Measurements from ENCODE around the gene ALDH1B1. TPM values are rescaled to one million over a fixed set of nuclear protein-coding genes. Genes with fewer than 3 reads are reported as not detected.
A peak's percentile ranks its signal among the peaks of the same experiment; 100 is the strongest.

ALDH1B1 gene
- total RNA-seq, 1 experiment from 2014 or later, result 55.5 TPM

- TF ChIP-seq PRDM15 (CRISPR knock-in tag; IDR thresholded peaks at IDR 0.05), result peak; percentile 52
- TF ChIP-seq PREB (CRISPR knock-in tag; IDR thresholded peaks at IDR 0.05; ENCODE audit: borderline replicate concordance), result no peak
- no peak for TF ChIP-seq HMGA2 (CRISPR knock-in tag; IDR thresholded peaks at IDR 0.05)
- TF ChIP-seq ERG (CRISPR knock-in tag; IDR thresholded peaks at IDR 0.05), result no peak
- no peak for TF ChIP-seq FOXJ3 (CRISPR knock-in tag; IDR thresholded peaks at IDR 0.05; ENCODE audit: borderline replicate concordance)
- TF ChIP-seq FOXP1 (CRISPR knock-in tag; IDR thresholded peaks at IDR 0.05; ENCODE audit: borderline replicate concordance), result peak; percentile 59
- TF ChIP-seq ATF6 (CRISPR knock-in tag; IDR thresholded peaks at IDR 0.05), result no peak
- TF ChIP-seq ATF2 (CRISPR knock-in tag; IDR thresholded peaks at IDR 0.05; ENCODE audit: borderline replicate concordance, low read depth), result no peak
- peak; percentile 75; the same call in 1 of the 2 replicates for TF ChIP-seq JUN (CRISPR knock-in tag; IDR thresholded peaks at IDR 0.05)
- TF ChIP-seq ZNF232 (CRISPR knock-in tag; IDR thresholded peaks at IDR 0.05), result no peak
- peak; percentile 90; the same call in 1 of the 2 replicates for TF ChIP-seq NFE2L1 (CRISPR knock-in tag; IDR thresholded peaks at IDR 0.05)
- TF ChIP-seq CBFB (CRISPR knock-in tag; IDR thresholded peaks at IDR 0.05; ENCODE audit: low read depth), result no peak
- TF ChIP-seq TEAD4 (CRISPR knock-in tag; IDR thresholded peaks at IDR 0.05), result no peak
- no peak for TF ChIP-seq ZNF416 (CRISPR knock-in tag; IDR thresholded peaks at IDR 0.05)
- TF ChIP-seq IRF2 (CRISPR knock-in tag; IDR thresholded peaks at IDR 0.05; ENCODE audit: borderline replicate concordance, low read depth), result no peak
- TF ChIP-seq ZNF396 (CRISPR knock-in tag; IDR thresholded peaks at IDR 0.05; ENCODE audit: borderline replicate concordance), result no peak
- TF ChIP-seq ZNF512 (CRISPR knock-in tag; IDR thresholded peaks at IDR 0.05; ENCODE audit: borderline replicate concordance), result no peak
- TF ChIP-seq GTF2I (CRISPR knock-in tag; conservative IDR thresholded peaks at IDR 0.05), result no peak
- TF ChIP-seq STAT6 (CRISPR knock-in tag; conservative IDR thresholded peaks at IDR 0.05; ENCODE audit: low read depth), result no peak
- TF ChIP-seq E2F4 (CRISPR knock-in tag; IDR thresholded peaks at IDR 0.05; ENCODE audit: borderline replicate concordance, low read depth), result no peak
- TF ChIP-seq ZNF121 (CRISPR knock-in tag; IDR thresholded peaks at IDR 0.05), result no peak
- 0 out of 2 replicates have a peak, but pooled peaks have one; percentile 47 for TF ChIP-seq ELF4 (CRISPR knock-in tag; IDR thresholded peaks at IDR 0.05; ENCODE audit: low read depth)
- no peak for TF ChIP-seq RORB (CRISPR knock-in tag; IDR thresholded peaks at IDR 0.05)
Observed at GRCh38 chr9:38423973-38424843, 31.7 kb downstream of the ALDH1B1 start, which contains the start of gene IGFBPL1 (continued).

Data from WTC11 (cell line).